Neural progenitor cell (in vitro differentiated cells): ENCODE data around the gene MMP3. TPM values are rescaled to one million over a fixed set of nuclear protein-coding genes. Genes with fewer than 3 reads are reported as not detected.

Experiments
- DNase-seq: peaks from one replicate; pipeline ENCODE4 v3.0.0-alpha.2; 2016; ENCODE audit warnings: low spot score
- H2AFZ ChIP-seq: fragments of 200-600 bp; sonication (generic); replicated peaks from 2 replicates; pipeline ENCODE4 v1.6.1; 2016; ENCODE audit warnings: antibody characterized with exemption
- H3F3A ChIP-seq: fragments of 200-600 bp; sonication (generic); 2 replicates; pipeline ENCODE4 v1.6.1; 2016; ENCODE audit warnings: antibody characterized with exemption, low read depth
- H3K27ac ChIP-seq: fragments of 200-600 bp; sonication (generic); 2 replicates; pipeline ENCODE4 v1.5.1; 2016; ENCODE audit warnings: mild to moderate bottlenecking
- H3K27me3 ChIP-seq: fragments of 200-600 bp; sonication (generic); 2 replicates; pipeline ENCODE4 v1.6.1; 2016; ENCODE audit warnings: mild to moderate bottlenecking, moderate library complexity
- H3K36me3 ChIP-seq: fragments of 200-600 bp; sonication (generic); 2 replicates; pipeline ENCODE4 v1.5.1; 2016
- H3K4me1 ChIP-seq: fragments of 200-600 bp; sonication (generic); 2 replicates; pipeline ENCODE4 v1.6.1; 2016; ENCODE audit warnings: mixed run types
- H3K4me2 ChIP-seq: fragments of 200-600 bp; sonication (generic); 2 replicates; pipeline ENCODE4 v1.6.1; 2016
- H3K4me3 ChIP-seq: fragments of 200-600 bp; sonication (generic); 2 replicates; pipeline ENCODE4 v1.5.1; 2016
- H3K79me2 ChIP-seq: fragments of 200-600 bp; sonication (generic); 2 replicates; pipeline ENCODE4 v1.6.1; 2016; ENCODE audit warnings: low read depth
- H3K9ac ChIP-seq: fragments of 200-600 bp; sonication (generic); 2 replicates; pipeline ENCODE4 v1.6.1; 2016
- H3K9me3 ChIP-seq: fragments of 200-600 bp; sonication (generic); 2 replicates; pipeline ENCODE4 v1.5.1; 2016; ENCODE audit warnings: low read depth
- H4K20me1 ChIP-seq: fragments of 200-600 bp; sonication (generic); 2 replicates; pipeline ENCODE4 v1.6.1; 2016; ENCODE audit warnings: low read depth
- H3K27ac Mint-ChIP-seq: 3 replicates; pipeline ENCODE4 v1.8.0; 2021; ENCODE audit warnings: mixed read lengths
- H3K27me3 Mint-ChIP-seq: 2 replicates; pipeline ENCODE4 v1.8.0; 2022; ENCODE audit warnings: low read depth, mild to moderate bottlenecking, inconsistent platforms, moderate library complexity, mixed read lengths; ENCODE audit not compliant: insufficient read depth
- H3K36me3 Mint-ChIP-seq: 3 replicates; pipeline ENCODE4 v1.8.0; 2021; ENCODE audit warnings: mixed read lengths
- H3K4me1 Mint-ChIP-seq: 3 replicates; pipeline ENCODE4 v1.8.0; 2021; ENCODE audit warnings: mixed read lengths
- H3K4me3 Mint-ChIP-seq: 3 replicates; pipeline ENCODE4 v1.8.0; 2021; ENCODE audit warnings: mild to moderate bottlenecking, moderate library complexity, mixed read lengths
- H3K9me3 Mint-ChIP-seq: 3 replicates; pipeline ENCODE4 v1.8.0; 2020; ENCODE audit warnings: mixed read lengths
- CTCF ChIP-seq: fragments of 200-600 bp; sonication (generic); IDR thresholded peaks from 2 replicates; pipeline ENCODE4 v1.5.1; 2017; ENCODE audit warnings: antibody characterized with exemption, mild to moderate bottlenecking
- EZH2 ChIP-seq: fragments of 200-600 bp; sonication (generic); IDR thresholded peaks from 2 replicates; pipeline ENCODE4 v1.6.1; 2017; ENCODE audit warnings: antibody characterized with exemption, mild to moderate bottlenecking, moderate library complexity
- EZH2phosphoT487 ChIP-seq: fragments of 200-600 bp; sonication (generic); IDR thresholded peaks from 2 replicates; pipeline ENCODE4 v1.6.1; 2017; ENCODE audit warnings: antibody characterized with exemption
- total RNA-seq: library from RNA; depleted of rRNA; stranded (reverse); fragments of >200 nt; gene quantifications from 2 replicates; pipeline ENCODE4 v1.2.3, GENCODE V29; 2015; ENCODE audit warnings: low replicate concordance

Gene MMP3
- total RNA-seq, 1 donor from 2014 or later, result not detected

DNA sequence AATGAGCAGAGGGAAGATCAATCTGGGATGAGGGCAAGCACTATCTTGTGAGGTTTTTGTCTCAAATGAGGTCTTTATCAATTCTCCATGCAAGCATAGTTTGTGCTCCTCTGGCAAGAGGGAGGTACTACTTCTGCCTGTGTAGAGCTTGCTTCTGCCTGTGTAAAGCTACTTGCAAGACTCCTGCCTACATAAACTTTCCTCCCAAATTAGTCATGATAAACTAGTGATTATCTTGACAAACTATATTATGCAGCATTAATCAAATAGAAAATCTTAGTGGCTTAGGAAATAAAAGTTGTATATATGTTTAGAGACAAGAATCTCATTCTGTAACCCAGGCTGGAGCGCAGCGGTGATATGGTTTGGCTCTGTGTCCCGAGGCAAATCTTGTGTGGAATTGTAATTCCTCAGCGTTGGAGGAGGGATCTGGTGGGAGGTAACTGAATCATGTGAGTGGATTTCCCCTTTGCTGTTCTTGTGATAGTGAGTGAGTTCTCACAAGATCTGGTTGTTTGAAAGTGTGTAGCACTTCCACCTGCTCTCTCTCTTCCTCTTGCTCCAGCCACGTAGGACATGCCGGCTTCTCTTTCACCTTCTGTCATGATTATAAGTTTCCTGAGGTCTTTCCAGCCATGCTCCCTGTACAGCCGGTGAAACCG lies 54.9 kb downstream of the MMP3 start:
- Histone ChIP-seq H3K27me3 (no peaks in the 10 kb centered on the region), H3K9me3 (no peaks in the 10 kb centered on the region), H3K9ac (no peak overlapping the region), H2AFZ (no peak overlapping the region), H3K4me1 (no peaks in the 10 kb centered on the region), H3K4me3 (no peak overlapping the region), H3F3A (no peaks in the 10 kb centered on the region), H3K79me2 (no peaks in the 10 kb centered on the region), H3K36me3 (no peaks in the 10 kb centered on the region), H3K4me2 (no peak overlapping the region), H3K27ac (no peak overlapping the region), H4K20me1 (no peaks in the 10 kb centered on the region)
- TF ChIP-seq EZH2phosphoT487 (no peak), CTCF (no peak), EZH2 (no peak)
- no peak for DNase-seq
- H3K27me3 Mint-ChIP-seq, result peaks cover 2% of the 10 kb centered on the region
- H3K4me1 Mint-ChIP-seq, result no peaks in the 10 kb centered on the region
- H3K4me3 Mint-ChIP-seq, result no peak overlapping the region
- H3K9me3 Mint-ChIP-seq, result no peaks in the 10 kb centered on the region
- no peak overlapping the region for H3K27ac Mint-ChIP-seq
- H3K36me3 Mint-ChIP-seq, result no peaks in the 10 kb centered on the region

Other genes starting within 250 kb of the MMP3 start
- gene MMP20, start 218.3 kb downstream of the MMP3 start, total RNA-seq, result not detected in 2 replicates
- gene MMP27, start 137.8 kb downstream of the MMP3 start, total RNA-seq, result not detected in 2 replicates
- not detected in 2 replicates for gene MMP8, start 118.7 kb downstream of the MMP3 start, total RNA-seq
- gene MMP10, start 63.0 kb downstream of the MMP3 start, total RNA-seq, result 0.32 TPM in 1 of 2 replicates, not detected in the other
- not detected in 2 replicates for gene MMP1, start 45.4 kb downstream of the MMP3 start, total RNA-seq
- gene MMP12, start 31.4 kb upstream of the MMP3 start, total RNA-seq, result not detected in 2 replicates
- gene MMP13, start 112.1 kb upstream of the MMP3 start, total RNA-seq, result not detected in 2 replicates
- 75.9 and 77.1 TPM in 2 replicates for gene DCUN1D5, start 248.6 kb upstream of the MMP3 start, total RNA-seq